ENCODE measurements around the gene NHERF1.
A peak's percentile ranks its signal among the peaks of the same experiment; 100 is the strongest.

The NHERF1 gene

DNA sequence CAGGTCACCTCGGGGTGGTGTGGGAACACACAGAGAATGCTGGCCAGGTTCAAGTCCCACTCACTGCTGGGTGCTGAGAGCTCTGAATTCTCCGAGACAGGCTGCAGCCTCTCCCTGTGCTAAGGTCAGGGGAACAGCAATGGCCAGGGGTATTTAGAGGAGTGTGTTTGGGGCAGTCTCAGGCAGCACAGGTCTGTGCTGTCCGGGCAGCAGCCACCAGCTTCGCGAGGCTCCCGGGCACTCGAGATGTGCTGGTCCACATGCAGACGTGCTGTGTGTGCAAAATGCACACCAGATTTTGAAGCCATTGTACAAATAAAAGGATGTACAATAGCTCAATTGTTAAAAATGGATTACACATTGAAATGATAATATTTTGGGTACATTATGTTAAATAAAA is 7.1 kb downstream of the NHERF1 start:
- DNase-seq (ENCODE audit: low read depth), result no peak
- no peak overlapping the region for H3K4me3 ChIP-seq (ENCODE audit: low read length)
- TF ChIP-seq, protein P1, sequence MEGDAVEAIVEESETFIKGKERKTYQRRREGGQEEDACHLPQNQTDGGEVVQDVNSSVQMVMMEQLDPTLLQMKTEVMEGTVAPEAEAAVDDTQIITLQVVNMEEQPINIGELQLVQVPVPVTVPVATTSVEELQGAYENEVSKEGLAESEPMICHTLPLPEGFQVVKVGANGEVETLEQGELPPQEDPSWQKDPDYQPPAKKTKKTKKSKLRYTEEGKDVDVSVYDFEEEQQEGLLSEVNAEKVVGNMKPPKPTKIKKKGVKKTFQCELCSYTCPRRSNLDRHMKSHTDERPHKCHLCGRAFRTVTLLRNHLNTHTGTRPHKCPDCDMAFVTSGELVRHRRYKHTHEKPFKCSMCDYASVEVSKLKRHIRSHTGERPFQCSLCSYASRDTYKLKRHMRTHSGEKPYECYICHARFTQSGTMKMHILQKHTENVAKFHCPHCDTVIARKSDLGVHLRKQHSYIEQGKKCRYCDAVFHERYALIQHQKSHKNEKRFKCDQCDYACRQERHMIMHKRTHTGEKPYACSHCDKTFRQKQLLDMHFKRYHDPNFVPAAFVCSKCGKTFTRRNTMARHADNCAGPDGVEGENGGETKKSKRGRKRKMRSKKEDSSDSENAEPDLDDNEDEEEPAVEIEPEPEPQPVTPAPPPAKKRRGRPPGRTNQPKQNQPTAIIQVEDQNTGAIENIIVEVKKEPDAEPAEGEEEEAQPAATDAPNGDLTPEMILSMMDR (conservative IDR thresholded peaks at IDR 0.05; ENCODE audit: low read length), result no peak

DNA sequence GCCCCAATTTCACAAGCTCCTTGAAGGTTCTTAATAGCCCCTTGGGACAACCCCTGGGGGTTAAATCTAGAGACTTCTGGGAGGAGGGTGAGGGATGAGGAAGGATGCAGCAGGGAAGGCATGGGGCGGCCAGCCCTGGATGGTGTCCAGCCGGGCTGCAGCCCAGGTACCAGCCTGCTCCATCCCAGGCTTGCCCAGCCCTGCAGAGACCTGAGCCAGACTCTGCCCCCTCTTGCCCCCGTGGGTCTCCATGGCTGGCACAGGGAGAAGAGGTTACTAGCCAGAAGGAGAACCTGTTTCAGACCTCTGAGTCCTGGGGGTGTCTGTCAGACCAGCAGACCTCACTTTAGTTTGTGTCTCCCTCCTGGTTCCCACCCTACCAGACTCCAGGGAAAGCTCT is 8.5 kb downstream of the NHERF1 start:
- TF ChIP-seq, protein P1 (conservative IDR thresholded peaks at IDR 0.05; ENCODE audit: low read length), result no peak

DNA sequence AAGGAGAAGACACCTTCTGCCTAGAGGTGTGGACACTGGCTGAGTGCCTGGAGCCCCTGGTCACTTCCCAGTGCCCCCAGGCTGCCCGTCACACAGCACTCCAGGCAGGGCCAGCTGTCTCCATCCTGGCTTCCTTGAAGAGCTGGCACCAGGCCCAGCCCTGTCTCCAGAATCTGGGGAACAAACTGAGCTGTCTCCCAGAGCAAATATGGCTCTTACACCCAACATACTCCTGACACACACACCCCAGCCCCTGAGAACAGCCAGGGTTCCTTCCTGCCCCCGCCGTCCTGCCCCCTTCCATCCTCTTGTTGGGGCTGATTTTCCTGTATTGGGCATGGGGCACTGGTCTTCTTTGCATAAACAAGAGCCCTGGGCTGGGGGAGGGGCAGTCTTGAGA is 9.1 kb downstream of the NHERF1 start:
- TF ChIP-seq, protein P1 (conservative IDR thresholded peaks at IDR 0.05; ENCODE audit: low read length), result no peak
- no peak for DNase-seq (ENCODE audit: low read depth)
- no peak overlapping the region for H3K4me3 ChIP-seq (ENCODE audit: low read length)

More for the DNA sequence above, 8.5 kb downstream of the NHERF1 start:
- no peak for DNase-seq (ENCODE audit: low read depth)
- H3K4me3 ChIP-seq (ENCODE audit: low read length), result no peak overlapping the region

DNA sequence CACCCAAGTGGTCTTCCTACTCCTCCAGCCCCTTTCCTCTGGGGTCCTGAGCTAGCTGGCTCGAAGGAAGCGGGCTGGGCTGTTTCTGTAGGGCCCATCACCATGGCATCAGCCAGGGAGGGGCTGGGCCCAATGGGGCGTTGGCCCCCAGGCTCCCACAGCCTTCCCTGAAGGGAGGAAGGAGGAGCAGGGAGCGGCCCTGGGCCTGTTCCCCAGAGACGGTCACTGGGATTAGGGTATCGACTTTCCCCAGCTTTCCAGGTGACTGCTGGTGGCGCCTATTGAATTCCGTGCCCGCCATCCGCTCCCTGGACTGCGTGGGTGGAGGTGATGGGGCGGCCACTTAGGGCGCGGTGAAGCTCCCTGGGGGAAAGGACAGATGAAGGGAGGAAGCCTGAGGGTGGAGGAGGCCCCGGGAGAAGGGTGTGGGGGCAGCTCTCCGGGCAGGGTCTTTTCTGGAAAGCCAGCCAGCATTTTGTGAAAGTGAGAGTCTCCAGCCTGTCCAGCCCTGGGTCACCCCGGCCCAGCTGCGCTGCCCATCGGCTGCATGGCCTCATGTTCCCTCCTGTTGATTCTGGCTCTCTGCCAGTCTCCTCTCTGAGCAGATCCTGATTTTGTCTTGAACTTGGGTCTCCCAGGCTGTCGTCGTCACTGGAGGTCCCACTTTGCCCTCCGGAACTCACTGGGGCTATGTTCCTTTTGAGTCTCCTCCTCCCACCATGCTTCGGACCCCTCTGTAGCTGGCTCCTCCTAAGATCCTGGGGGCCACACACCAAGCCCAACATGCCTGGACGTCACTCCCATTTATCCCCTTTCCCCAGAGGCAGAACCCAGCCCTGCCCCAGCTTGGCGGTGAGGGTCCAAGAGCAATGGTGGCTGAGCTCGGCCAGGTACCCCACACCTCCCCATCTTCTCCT is 9.8 kb downstream of the NHERF1 start:
- no peak for DNase-seq (ENCODE audit: low read depth)
- H3K4me3 ChIP-seq (ENCODE audit: low read length), result no peak overlapping the region
- TF ChIP-seq, protein P1 (conservative IDR thresholded peaks at IDR 0.05; ENCODE audit: low read length), result no peak

DNA sequence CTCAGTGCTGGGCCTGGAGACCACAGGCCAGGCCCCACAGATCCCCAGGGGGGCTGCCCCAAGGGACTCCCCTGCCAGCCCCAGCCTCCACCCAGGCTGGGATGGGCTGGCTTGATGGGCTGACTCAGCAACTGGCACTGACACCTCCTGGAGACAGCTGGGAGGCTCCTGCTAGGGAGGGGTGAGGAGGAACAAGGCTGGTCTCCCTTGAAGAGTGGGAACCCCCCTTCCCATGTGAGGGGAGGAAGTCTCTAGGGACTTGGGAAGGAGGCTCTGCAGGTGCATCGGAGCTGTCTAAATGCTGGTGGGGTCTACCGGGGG is 10.4 kb downstream of the NHERF1 start:
- DNase-seq (ENCODE audit: low read depth), result peak; percentile 42

DNA sequence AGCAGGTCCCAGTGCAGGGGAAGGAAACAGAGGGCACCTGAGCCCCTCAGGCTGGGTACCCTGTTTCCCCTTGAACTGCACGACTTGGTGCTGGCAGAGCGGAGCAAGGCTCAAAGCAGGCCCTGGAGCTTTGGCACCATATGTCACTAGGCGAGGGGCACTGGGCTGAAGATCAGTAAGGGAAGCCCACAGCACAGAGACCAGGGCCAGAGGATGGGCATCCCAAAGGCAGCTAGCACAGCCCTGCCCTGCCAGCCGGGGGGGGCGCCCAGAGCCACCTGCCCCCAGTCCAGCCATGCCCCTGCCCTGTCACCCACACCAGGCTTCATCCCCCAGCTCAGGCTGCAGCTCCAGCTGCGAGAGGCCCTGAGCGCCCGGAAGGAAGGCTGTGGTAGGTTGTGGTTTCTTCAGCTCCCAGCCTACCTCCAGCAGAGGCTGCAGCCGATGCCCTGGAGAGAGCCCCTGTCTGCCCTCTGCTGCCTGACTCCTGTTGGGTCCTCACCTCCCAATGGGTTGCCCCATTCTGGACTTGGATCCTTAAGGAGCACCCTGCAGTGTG is 10.9 kb downstream of the NHERF1 start:
- no peak for DNase-seq (ENCODE audit: low read depth)
- H3K4me3 ChIP-seq (ENCODE audit: low read length), result no peak overlapping the region
- TF ChIP-seq, protein P1 (conservative IDR thresholded peaks at IDR 0.05; ENCODE audit: low read length), result no peak

More for the DNA sequence above, 10.4 kb downstream of the NHERF1 start:
- TF ChIP-seq, protein P1 (conservative IDR thresholded peaks at IDR 0.05; ENCODE audit: low read length), result no peak
- H3K4me3 ChIP-seq (ENCODE audit: low read length), result no peak overlapping the region

DNA sequence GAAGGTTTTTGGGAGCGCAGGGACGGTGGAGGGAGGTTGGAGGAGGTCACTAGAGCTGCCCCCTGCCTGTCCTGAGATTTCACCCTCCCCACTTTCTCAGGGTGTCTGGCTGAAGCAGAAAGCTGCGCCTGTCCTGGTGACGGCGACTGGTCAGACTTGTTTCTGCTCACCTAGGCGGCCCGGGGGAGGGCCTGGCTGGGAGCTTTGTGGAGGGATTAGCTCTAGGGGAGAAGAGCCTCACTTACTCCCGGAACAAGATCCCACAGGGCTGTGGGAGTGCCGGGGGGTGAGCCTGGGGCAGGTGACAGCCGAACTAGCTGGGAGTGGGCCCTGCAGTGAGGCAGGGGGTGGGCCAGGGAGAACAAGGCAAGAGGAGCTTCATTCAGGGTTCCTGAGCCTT is 11.5 kb downstream of the NHERF1 start:
- DNase-seq (ENCODE audit: low read depth), result no peak
- TF ChIP-seq, protein P1 (conservative IDR thresholded peaks at IDR 0.05; ENCODE audit: low read length), result no peak
- no peak overlapping the region for H3K4me3 ChIP-seq (ENCODE audit: low read length)

Measured in AG10803 (cell line).